HG03521 (cell line): ENCODE measurements around the gene ERC2.

ENCODE experiments used
- ATAC-seq: cut with Tn5 transposase; IDR thresholded peaks from one replicate; pipeline ENCODE4 v1.9.1; 2021; ENCODE audit warnings: mild to moderate bottlenecking, moderate library complexity; ENCODE audit not compliant: unreplicated experiment

ERC2 gene

DNA sequence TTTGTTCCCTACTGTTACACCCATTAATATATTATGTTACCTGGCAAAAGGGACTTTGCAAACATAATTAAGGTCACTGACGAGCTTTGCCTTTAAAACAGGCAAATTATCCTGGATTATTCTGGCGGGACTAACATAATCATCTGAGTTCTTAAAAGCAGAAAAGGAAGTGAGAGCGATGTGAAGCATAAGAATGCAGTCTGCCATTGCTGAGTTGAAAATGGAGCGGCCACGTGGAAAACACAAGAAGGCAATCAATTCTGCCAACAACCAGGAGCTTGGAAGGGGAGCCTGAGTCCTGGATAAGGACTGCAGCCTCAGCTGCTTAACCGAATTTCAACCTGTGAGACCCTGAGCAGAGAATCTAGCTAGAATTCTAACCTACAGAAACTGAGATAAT is 653.0 kb downstream of the ERC2 start:
- no peak for ATAC-seq

DNA sequence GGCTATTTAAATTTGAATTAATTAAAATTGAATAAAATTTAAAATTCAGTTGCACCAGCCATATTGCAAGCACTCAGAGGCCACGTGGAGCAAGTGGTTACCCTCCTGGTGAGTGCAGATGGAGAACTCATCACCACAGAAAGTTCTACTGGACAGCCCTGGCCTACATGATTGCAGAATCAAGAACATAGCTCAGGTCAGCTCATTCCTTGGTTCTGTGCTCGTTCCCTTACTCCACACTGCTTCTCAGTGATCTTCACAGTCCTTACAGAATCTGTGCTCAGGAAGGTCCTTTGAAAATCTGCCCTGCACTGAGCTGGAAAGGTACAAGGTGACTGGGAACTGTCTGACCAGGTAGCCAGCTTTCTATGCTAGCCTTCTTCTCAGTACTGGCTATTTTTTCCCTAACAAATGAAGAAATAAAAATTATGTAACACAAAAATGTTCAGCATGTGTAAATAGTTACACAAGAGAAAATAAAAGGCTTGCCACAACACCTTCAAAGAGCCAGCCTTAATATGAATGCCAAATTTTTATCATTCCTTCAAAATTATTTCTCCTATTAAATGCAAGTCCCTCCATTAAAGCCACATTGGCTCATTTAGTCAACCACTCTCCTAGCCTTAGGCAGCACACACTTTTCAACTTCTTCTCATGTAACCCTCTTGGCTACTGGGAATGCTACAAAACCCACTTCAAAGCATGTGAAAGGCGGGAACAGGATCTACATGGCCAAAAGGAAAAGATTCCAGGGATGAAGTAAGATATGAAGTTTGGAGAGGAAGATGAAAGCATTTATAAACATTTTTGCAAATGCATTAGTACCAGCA is 654.8 kb downstream of the ERC2 start:
- ATAC-seq, result no peak

DNA sequence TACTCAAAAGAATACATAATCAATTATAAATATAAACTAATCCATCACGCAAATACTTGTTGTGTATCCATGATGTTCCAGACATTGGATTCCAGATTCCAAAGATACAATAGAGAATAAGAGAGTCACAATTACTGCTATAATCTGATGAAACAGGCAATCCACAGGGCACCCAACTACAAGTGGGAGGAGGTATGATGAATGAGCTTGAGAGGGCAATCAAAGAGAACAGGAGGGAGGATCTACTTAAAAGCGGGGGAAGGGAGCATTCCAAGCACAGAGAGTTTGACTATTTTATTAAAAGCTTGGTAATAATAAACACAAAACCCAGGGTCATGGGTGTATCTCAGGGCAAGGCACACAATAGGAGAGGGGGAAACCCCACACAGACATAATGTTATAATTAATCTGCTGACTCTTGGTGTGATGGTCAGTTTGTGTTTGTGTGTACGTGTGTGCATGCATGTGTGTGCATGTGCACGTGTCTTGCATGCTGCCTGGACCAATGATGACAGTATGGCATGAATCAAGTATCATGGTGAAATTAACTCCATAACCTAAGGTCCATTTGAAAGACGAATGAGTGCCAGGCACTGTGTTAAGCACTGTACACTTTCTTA is 655.8 kb downstream of the ERC2 start:
- no peak for ATAC-seq

DNA sequence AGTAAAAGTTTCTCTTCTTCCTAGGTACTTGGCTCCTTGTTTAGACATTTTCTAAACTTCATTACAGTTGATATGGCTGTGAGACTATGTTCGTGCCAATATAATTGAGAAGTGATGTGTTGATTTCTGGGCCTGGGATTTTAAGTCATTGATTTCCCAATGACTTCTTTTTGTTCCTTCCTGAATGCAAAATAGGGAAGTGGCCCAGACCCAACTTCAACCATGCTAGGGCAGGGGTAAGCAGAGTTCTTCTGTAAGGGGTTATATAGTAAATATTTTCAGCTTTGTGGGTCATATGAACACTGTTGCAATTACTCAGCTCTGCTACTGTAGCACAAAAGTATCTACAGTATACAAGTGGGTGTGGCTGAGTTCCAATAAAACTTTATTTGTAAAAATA is 661.1 kb downstream of the ERC2 start:
- no peak for ATAC-seq

DNA sequence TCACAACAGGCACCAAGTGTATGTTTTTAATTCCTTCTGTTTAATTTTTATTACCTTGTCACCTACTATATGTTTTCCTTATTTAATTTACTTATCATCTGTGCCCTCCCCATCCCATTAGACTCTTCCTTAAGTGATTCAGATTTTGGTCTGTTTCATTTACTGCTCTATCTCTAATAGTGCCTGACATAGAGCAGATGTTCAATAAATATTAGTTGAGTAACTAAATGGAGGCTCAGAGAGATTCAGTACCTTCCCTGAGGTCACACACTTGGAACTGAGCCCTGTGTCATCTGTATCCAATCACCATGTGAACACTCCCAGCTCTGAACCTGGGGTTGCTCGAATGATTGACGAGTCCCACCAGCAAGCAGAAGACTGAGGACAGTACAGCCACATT is 663.1 kb downstream of the ERC2 start:
- ATAC-seq, result no peak

DNA sequence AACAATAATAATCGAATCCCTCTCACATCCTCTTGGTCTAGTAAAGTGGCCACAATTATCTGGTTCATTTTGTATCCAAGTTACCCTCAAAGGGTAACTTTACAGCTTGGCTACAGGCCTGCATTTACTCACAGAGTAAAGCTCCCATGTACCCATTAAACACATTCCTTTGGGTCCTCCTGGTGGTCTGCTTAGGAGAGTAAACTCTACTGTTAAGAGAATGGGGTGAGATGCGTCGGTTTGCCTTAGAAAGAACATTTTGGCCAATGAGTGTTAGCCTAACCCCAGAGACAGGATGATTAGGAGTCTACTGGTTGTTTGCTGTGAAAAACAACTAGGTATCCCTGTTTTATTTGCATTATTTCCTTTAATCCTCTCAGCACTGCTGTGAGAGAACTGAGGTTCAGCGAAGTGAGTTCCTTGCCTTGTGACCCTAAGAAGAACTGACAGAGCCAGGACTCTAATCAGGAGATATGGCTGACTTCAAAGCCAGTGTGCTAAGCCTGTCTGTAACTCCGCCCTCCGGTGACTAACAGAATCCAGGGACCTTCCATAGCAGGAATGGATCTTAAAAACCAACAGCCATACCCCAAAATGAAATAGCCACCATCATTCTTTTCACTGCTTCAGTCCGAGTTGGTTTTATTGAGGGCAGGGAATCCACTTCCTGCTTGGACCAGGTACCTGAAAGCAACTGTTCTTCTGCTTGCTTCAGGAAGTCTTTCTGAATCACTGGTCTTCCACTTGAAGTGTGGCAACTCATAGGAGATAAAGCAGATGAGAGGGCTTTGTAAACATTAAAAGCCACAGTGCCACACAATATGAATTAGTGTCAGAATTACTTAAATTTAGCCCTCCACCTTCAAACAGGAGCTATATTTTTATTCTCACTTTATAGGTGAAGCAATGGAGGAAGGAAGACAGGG is 663.8 kb downstream of the ERC2 start:
- ATAC-seq, result no peak

DNA sequence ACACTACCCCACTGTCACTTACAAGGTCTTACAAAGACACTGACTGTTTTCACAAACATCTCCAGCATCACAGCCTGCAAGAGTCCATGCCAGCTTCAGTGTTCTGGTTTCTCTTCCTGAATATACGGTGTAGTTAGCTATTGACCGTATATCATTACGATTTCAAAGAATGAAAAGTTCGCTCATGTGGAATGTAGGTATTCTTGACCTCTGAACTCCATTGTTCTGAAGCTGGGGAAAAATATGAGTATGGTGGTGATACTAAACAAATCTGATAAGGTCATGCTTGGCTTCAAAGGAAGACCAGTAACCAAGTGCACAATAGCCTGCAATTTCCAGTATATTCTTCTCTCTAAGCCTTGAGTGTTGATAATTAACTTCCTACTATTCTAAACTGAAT is 665.5 kb downstream of the ERC2 start:
- no peak for ATAC-seq

DNA sequence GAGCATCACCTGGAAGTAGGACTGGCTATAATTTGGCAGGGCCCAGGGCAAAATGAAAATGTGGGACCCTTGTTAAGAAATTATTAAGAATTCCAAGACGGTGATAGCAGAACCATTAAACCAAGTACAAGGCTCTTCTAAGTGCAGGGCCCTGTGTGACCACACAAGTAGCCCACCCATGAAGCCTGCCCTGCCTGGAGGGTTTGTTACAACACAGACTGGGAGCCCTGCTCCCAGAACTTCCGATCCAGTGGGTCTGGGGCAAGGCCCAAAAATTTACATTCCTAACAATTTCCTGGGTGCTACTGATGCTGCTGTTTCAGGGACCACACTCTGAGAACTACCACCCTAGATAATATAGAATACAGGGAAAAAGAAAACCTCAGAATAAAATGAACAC is 666.6 kb downstream of the ERC2 start:
- ATAC-seq, result no peak

DNA sequence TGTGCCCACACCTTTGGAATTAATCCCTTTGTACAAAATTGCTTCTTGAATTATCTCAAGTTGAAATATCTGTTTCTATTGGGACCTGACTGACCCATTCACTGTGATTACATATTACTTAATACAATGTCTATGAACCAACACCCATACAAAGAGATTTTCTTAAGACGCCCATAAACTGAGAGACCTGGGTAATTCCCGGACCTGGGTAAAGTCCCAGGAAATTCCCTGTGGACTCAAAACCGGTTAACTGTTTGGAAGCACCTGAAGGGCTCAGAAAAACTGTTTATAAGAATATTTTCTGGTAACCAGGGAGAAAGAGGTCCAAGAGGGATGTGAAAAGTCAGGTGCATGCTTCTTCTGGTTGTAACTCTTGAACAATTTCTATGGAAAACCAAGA is 667.2 kb downstream of the ERC2 start:
- no peak for ATAC-seq

DNA sequence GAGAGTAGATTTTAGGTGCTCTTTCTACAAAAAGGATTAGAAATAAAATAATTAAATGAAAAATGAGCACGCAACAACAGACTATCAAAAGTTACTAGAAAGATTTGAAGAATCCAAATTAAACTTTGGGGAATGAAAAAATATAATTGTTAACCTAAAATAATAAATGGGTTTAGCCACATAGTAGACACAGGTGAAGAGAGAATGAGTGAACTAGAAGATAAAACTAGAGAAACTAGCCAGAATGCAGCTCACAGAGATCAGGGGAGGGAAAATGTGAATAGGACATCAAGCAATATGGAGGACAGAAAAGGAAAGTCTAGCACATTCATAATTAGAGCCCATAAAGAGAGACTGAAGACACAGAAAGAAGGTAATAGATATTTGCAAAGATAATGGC is 670.5 kb downstream of the ERC2 start:
- no peak for ATAC-seq

DNA sequence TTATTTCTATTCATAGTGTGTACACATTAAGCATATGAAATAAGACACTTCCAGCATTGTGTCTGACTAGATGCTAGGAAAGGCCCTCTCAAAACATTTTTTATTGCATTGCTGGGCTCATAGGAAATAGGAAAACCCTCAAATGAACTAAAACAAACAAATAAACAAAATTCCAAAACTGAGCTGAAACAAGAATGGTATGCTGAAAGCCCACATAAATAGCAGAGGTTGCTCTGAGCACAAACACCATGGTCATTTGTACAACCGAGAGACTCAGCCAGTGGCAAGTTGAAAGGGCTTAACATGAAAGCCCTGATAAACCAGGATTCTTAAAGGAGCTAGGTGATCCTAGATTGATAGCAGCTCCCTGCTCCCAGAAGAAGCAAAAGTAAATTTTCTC is 671.2 kb downstream of the ERC2 start:
- no peak for ATAC-seq

DNA sequence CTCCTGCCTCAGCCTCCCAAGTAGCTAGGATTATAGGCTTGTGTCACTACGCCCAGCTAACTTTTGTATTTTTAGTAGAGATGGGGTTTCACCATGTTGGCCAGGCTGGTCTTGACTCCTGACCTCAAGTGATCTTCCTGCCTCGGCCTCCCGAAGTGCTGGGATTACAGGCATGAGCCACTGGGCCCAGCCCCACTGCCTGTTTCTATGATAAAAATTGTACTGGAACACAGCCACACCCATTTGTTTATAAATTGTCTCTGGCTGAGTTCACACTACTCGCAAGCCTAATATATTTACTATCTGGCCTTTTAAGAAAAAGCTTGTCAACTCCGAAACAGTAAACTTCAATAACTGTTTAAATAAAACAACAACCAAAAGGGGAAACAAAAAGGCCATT is 671.7 kb downstream of the ERC2 start:
- no peak for ATAC-seq

DNA sequence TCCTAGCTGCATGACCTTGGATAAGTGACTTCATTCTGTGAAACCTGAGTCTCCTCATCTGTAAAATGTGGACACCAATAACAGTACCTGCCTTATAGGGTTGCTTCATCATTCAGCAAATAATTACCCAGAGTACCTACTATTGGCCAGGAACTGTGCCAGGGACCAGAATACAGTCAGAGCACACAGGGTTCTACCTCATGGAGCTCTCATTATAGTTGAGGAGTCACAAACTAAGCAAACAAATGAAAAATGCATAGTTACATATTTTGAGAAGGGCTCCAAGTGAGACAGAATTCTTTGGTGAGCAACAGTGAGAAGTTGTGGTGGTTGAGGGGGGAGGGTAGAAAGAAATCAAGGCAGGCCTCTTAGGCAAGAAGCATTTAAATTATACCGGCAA is 672.5 kb downstream of the ERC2 start:
- no peak for ATAC-seq

DNA sequence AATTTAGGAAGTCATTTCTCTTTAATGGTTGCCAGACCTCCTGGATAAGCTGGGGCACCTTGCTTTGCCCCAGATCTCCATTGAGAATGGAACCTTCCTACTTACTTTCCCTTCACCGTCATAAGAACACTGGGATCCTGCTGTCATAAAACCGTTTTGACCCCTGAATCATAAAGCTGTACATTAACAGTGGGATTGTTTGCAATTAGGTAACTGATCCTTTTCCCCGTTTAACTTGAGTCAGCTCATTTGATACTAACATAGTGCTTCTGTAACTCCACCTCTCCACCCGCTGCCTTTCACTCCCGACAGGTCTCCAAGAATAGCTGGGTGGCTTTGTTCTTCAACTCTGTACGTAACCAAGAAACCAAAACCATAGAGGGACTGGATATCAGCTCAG is 673.0 kb downstream of the ERC2 start:
- no peak for ATAC-seq

DNA sequence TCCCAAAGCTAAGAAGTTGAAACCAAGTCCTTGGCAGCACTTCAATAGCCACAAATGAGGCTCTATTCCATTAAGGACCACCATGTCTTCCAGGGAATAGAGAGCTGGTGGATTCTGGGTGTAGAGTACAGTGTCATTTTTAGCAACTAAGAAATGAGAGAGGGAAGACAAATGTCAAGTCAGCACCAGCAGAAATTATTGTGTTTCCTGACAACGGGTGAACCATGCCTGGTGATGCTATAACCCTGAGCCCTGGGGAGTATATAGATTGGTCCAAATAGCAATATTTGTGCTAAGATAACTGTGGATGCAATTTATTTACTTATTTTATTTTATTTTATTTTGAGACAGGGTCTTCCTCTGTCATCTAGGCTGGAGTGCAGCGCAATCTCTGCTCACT is 675.5 kb downstream of the ERC2 start:
- ATAC-seq, result no peak

DNA sequence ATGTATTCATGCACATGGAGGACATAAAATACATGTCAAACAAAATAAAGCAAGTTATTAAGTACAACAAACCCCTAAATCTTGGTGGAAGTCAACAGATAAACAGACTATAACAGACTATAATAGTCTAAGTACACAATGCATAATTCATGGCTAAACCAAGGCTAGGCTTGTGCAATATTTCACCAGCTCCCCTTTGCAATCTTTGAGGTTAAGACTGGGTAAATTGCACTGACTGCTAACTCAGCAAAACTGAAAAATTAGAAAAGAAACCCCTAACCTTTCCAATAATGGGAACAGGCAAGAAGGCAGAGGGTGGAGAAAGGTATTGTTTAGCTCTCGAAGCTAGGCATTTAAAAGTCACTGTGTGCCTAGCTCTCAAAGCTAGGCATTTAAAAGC is 676.3 kb downstream of the ERC2 start:
- no peak for ATAC-seq

DNA sequence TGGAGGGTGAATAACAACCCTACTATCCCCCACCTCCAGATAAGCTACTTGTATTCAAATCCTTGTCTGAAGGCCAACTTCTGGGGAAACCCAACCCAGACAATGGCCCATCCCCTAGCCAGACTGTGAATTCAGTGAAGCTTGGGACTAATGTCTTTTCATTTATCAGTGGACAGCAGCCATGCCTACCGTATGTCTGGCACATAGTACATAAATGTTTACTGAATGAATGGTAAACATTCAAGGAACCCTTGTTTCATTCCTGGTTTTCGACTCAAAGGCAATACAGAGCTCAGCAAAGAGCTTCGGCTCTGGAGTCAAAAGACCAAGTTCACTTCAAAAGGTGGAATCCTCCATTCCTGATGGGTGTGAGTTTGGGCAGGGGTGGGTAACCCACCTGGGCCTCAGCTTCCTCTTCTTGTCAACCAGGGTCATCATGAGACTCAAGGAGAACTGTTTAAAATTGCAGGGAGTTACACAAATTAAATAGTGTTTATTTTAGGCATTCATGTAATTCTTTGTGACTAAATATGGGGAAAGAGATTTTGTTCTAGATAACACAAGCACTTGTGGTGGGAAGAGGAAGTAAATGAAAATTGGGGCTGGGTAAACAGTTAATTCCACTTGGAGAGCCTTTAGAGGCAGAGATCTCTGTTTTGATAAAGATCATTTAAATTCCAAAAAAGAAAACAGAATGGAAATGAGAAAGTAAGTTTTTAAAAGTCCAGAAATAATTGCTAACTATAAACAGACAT is 677.5 kb downstream of the ERC2 start:
- ATAC-seq, result no peak

DNA sequence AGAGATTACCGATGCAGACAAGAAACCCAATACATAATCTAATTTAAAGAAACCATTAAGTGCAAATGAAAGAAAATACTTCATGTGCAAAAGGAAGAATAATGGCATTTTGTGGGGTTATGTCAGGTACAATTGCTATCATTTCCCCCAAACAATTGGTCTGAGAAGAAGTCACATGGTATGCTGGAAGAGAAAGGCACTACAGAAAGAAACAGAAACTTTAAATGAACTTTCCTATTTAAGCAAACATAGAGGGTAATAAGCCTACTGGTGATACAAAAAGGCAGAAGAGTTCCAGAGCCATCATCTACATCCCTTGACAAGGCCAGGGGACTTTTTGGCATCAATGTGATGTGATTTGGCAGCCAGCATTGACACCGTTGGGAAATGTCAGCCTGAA is 678.8 kb downstream of the ERC2 start:
- no peak for ATAC-seq

DNA sequence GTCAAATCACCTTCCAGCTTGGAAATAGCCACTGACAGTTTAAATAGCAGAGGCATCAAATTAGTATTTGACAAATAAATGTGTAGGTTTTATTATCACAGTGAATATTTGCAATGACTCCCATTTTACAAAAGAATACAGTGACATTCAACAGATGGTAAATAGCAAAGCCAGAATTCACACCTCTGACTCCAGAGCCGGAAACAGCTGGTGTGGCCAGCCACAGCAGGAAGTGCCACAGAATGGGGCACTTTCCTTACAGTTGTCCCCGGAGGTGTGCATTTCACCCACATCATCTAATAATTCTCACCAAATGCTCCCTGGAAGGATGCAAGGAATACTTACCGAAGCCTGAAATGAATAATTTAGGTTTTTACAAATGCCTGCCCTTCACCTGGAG is 685.5 kb downstream of the ERC2 start:
- no peak for ATAC-seq

DNA sequence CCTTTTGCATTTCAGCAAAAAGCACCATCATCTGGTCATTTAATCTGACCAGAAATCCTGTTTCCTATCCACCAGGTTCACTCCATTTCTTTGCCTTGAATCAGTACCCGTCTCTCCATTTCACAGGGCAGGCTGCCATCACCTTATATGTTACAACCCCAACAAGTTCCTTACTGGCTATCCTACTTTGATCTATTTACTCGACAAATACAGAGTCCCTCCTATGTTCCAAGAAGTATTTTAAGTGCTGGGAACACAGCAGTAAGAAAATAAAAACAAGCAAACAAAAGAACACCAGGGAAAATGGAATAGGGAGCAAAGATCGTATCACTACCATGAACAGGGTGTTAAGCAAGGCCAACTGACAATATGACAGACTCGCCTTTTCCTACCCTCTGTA is 685.9 kb downstream of the ERC2 start:
- no peak for ATAC-seq

DNA sequence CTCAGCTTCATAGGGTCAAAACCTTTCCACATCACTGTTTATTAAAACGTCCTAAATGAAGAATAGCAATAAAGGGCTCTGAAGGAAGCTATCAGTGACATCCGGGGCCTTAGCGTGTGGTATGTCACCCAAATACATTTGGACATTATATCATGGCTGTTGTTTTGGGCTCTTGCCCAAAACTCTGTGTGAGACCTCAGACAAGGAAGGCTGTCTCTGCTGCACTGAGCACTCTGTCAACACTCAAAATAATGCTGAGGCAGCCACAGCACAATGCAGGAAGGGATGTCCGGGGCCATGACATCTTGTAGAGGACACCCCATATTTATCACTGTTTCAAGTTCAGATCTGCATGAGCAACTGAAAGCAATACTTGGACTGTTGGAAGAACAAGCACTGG is 687.4 kb downstream of the ERC2 start:
- ATAC-seq, result no peak
